Measurements from ENCODE around the gene KCNAB1.

GRCh38 chr3:156307704-156308103, 187.3 kb downstream of the KCNAB1 start:
- TF ChIP-seq POLR2AphosphoS5 (IDR thresholded peaks at IDR 0.05; ENCODE audit: low read depth, low read length) (no peak), TAF1 (IDR thresholded peaks at IDR 0.05; ENCODE audit: borderline replicate concordance, insufficient read depth, low read length) (no peak)

All from PFSK-1 (cell line).